ENCODE results near the gene BUB3.

Gene BUB3

DNA sequence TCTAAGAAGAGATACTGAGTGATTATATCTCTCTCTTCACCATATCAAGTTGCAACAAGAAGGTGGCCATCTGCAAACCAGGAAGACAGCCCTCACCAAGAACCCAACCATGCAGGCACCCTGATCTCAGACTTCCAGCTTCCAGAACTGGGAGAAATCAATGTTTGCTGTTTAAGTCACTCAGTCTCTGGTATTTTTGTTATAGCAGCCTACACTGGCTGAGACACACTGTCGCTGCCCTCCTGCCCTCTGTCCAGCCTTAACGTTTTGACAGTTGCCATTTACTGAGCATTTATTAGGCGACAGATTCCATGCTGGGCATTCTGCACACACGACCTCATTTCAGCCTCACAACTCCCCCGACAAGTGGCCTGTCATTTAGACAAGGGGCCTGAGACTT is 28.0 kb upstream of the BUB3 start:
- H3K27ac ChIP-seq (ENCODE audit: low read depth, low read length): no peak overlapping the region
- H3K79me2 ChIP-seq (ENCODE audit: control insufficient read depth, insufficient read depth, low read length, poor library complexity): no peaks in the 10 kb centered on the region
- H3K9ac ChIP-seq (ENCODE audit: low read length): no peak overlapping the region
- no peak overlapping the region for H2AK5ac ChIP-seq (ENCODE audit: low read length)
- H2BK120ac ChIP-seq (ENCODE audit: insufficient read depth, low read length, poor library complexity): no peak overlapping the region
- no peaks in the 10 kb centered on the region for H3K79me1 ChIP-seq (ENCODE audit: low read length)
- H2AFZ ChIP-seq (ENCODE audit: insufficient read depth, low read length, poor library complexity): no peak overlapping the region
- H2BK5ac ChIP-seq (ENCODE audit: low read depth, low read length, poor library complexity): no peak overlapping the region
- no peaks in the 10 kb centered on the region for H3K4me1 ChIP-seq (ENCODE audit: control insufficient read depth in 1 of 2, insufficient read depth in 2 of 2, low read length in 2 of 2)
- no peak overlapping the region for H4K91ac ChIP-seq (ENCODE audit: low read depth, low read length)
- H3K36me3 ChIP-seq (ENCODE audit: control insufficient read depth in 1 of 2, insufficient read depth in 2 of 2, low read length in 2 of 2): no peaks in the 10 kb centered on the region
- no peak overlapping the region for H3K4me2 ChIP-seq (ENCODE audit: low read length)
- no peak overlapping the region for H3K4ac ChIP-seq (ENCODE audit: low read depth, low read length)
- no peak overlapping the region for H3K14ac ChIP-seq (ENCODE audit: low read length)
- no peak overlapping the region for H3K23ac ChIP-seq (ENCODE audit: low read length)
- no peak for DNase-seq
- no peak overlapping the region for H4K8ac ChIP-seq (ENCODE audit: low read depth, low read length)
- no peak overlapping the region for H2BK12ac ChIP-seq (ENCODE audit: low read length)
- H4K12ac ChIP-seq (ENCODE audit: low read depth, low read length): no peak overlapping the region
- H3K9me3 ChIP-seq (ENCODE audit: insufficient read depth, low read depth, low read length): no peaks in the 10 kb centered on the region
- no peak overlapping the region for H3K18ac ChIP-seq (ENCODE audit: low read length)
- H3K27me3 ChIP-seq (ENCODE audit: insufficient read depth, low read length): peaks cover 8% of the 10 kb centered on the region
- WGBS (ENCODE audit: extremely low coverage, insufficient coverage, insufficient read length): no CpG with 5 or more reads among the region's 5 CpGs
- H3K4me3 ChIP-seq (ENCODE audit: low read depth, low read length): no peak overlapping the region

DNA sequence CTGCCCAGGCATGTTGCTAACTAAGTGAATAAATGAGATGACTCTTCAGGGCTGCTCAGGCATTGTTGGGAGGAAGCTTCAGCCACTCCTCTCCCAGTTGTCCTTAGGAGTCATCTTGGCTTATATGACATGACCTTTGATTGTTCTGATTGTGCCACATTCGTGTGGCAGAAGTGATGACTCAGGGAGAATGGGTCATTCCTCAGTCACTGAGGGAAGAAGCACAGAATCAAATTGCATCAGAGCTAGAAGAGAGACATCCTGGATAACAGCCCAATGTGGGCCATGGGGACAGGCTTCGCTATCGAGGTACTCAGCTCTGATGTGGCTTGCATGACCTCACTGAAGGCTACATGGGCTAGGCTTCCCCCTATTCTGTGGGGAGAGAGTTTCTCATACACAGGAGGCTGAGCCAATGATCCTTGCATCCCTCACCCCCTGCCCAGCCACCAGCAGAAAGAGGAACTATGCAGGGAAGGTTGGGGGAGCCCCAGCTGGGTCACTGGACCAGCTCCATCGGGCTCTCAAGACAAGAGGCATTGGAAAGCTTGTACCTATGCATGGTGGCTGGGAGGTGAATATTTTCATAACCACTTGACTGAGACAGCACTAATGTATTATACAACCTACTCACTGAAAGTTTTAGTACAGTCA is 24.5 kb upstream of the BUB3 start:
- Histone ChIP-seq H3K4me3 (ENCODE audit: low read depth, low read length) (no peak overlapping the region), H3K9ac (ENCODE audit: low read length) (no peak overlapping the region), H3K79me1 (ENCODE audit: low read length) (no peaks in the 10 kb centered on the region), H2BK12ac (ENCODE audit: low read length) (no peak overlapping the region), H3K79me2 (ENCODE audit: control insufficient read depth, insufficient read depth, low read length, poor library complexity) (no peaks in the 10 kb centered on the region), H3K27me3 (ENCODE audit: insufficient read depth, low read length) (peaks cover 32% of the 10 kb centered on the region), H3K27ac (ENCODE audit: low read depth, low read length) (no peak overlapping the region), H3K18ac (ENCODE audit: low read length) (no peak overlapping the region), H3K36me3 (ENCODE audit: control insufficient read depth in 1 of 2, insufficient read depth in 2 of 2, low read length in 2 of 2) (no peaks in the 10 kb centered on the region), H3K4me1 (ENCODE audit: control insufficient read depth in 1 of 2, insufficient read depth in 2 of 2, low read length in 2 of 2) (peaks cover 0 to 5% of the 10 kb centered on the region in 2 experiments), H4K12ac (ENCODE audit: low read depth, low read length) (no peak overlapping the region), H2BK120ac (ENCODE audit: insufficient read depth, low read length, poor library complexity) (no peak overlapping the region), H2AK5ac (ENCODE audit: low read length) (no peak overlapping the region), H3K14ac (ENCODE audit: low read length) (no peak overlapping the region), H3K4ac (ENCODE audit: low read depth, low read length) (no peak overlapping the region), H4K8ac (ENCODE audit: low read depth, low read length) (no peak overlapping the region), H3K23ac (ENCODE audit: low read length) (no peak overlapping the region), H3K9me3 (ENCODE audit: insufficient read depth, low read depth, low read length) (peaks cover 2% of the 10 kb centered on the region), H2BK5ac (ENCODE audit: low read depth, low read length, poor library complexity) (no peak overlapping the region), H4K91ac (ENCODE audit: low read depth, low read length) (no peak overlapping the region), H3K4me2 (ENCODE audit: low read length) (no peak overlapping the region), H2AFZ (ENCODE audit: insufficient read depth, low read length, poor library complexity) (no peak overlapping the region)
- no CpG with 5 or more reads among the region's 4 CpGs for WGBS (ENCODE audit: extremely low coverage, insufficient coverage, insufficient read length)
- no peak for DNase-seq

DNA sequence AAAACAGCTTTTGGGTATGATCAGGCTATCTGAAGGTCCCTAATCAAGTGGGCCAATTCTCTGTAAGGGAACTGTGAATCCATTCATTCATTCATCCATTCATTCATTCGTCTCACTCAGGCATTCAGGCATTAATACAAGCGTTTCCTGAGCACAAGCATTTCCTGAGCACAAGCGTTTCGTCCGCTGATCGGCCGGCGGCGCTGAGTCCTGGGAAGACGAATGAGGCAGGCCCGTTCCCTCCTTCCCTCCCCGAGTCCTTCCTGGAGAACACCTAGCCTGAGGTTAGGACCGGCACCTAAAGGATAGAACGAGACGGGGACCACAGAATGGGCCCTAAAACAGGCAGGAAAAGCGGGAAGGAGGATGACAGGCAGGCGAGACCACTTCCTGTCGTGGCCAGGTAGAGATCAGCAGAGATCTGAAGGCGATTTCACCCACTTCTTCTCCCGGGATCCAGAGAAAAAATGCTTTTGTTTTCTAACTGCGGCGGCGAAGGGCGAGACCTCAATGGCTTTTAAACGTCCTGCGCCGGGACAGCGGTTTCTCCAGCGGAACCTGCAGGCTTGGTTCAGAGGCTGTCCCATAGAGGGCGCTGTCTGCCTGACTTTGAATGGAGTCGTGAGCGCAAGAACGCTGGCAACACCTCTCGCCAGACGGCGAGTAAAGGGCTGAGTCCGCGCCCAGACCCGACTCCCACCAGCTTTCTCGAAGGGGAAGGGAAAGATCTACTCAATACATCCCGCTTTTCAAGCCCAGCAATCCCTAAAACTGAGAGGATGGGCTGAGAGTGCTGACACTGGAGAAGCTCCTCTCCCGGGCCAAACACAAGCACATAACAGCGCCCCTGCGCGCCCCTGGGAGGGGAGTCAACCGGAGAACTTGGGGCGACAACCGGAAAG is 21.4 kb upstream of the BUB3 start:
- Histone ChIP-seq H4K91ac (ENCODE audit: low read depth, low read length) (no peak overlapping the region), H3K23ac (ENCODE audit: low read length) (no peak overlapping the region), H3K9me3 (ENCODE audit: insufficient read depth, low read depth, low read length) (peaks cover 5% of the 10 kb centered on the region), H3K79me1 (ENCODE audit: low read length) (no peaks in the 10 kb centered on the region), H4K12ac (ENCODE audit: low read depth, low read length) (no peak overlapping the region), H4K8ac (ENCODE audit: low read depth, low read length) (no peak overlapping the region), H3K27me3 (ENCODE audit: insufficient read depth, low read length) (peaks cover 59% of the 10 kb centered on the region), H2BK12ac (ENCODE audit: low read length) (no peak overlapping the region), H3K4me3 (ENCODE audit: low read depth, low read length) (peak overlapping the region; percentile 2), H3K18ac (ENCODE audit: low read length) (no peak overlapping the region), H3K4me1 (ENCODE audit: control insufficient read depth in 1 of 2, insufficient read depth in 2 of 2, low read length in 2 of 2) (peaks cover 15 to 25% of the 10 kb centered on the region in 2 experiments), H2AFZ (ENCODE audit: insufficient read depth, low read length, poor library complexity) (peak overlapping the region; percentile 12), H3K14ac (ENCODE audit: low read length) (no peak overlapping the region), H2BK5ac (ENCODE audit: low read depth, low read length, poor library complexity) (no peak overlapping the region), H3K36me3 (ENCODE audit: control insufficient read depth in 1 of 2, insufficient read depth in 2 of 2, low read length in 2 of 2) (no peaks in the 10 kb centered on the region), H2AK5ac (ENCODE audit: low read length) (no peak overlapping the region), H3K4ac (ENCODE audit: low read depth, low read length) (no peak overlapping the region), H3K27ac (ENCODE audit: low read depth, low read length) (no peak overlapping the region), H3K9ac (ENCODE audit: low read length) (no peak overlapping the region), H3K79me2 (ENCODE audit: control insufficient read depth, insufficient read depth, low read length, poor library complexity) (no peaks in the 10 kb centered on the region), H2BK120ac (ENCODE audit: insufficient read depth, low read length, poor library complexity) (no peak overlapping the region), H3K4me2 (ENCODE audit: low read length) (peak overlapping the region; percentile 54)
- DNase-seq: peak; percentile 75 to 94
- WGBS (ENCODE audit: extremely low coverage, insufficient coverage, insufficient read length): no CpG with 5 or more reads among the region's 48 CpGs

DNA sequence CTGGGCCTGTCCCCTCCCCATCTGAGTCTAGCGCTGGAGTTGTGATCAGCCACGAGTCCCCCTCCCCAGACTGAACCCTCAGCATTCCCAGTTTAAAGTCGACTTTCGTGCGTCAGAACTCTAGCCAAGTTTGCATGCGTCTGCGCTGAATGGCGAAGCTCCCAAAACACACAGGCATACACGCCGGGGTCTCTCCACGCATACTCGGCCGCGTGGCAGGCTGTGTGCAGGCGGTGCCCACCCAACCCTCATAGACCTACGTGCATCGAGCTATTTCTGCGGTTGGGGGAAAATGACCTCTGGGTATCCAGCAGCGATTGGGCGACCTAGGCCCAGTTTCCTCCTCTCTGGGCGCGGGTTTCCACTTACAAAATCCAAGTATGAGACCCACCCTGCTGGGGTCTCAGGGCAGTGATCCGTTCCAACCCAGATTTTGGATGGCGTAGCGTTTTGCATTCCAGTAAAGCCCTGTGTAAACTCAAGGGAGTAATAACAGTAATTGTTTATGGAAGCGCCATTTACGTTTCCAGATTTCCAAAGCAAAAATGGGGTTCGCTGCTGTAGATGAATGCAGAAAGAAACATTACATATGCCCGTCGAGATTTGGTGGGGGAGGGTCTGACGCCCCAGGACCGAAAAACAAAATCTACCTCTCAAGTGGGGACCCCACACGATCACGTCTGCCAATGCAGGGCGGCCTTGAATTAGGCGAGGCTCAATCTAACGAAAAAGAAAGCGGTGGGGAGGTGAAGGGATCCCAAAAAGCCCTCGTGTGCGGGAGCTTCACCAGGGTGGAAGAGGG is 20.5 kb upstream of the BUB3 start:
- Histone ChIP-seq H3K23ac (ENCODE audit: low read length) (no peak overlapping the region), H3K18ac (ENCODE audit: low read length) (no peak overlapping the region), H2AK5ac (ENCODE audit: low read length) (no peak overlapping the region), H2AFZ (ENCODE audit: insufficient read depth, low read length, poor library complexity) (no peak overlapping the region), H3K27me3 (ENCODE audit: insufficient read depth, low read length) (peaks cover 65% of the 10 kb centered on the region), H4K8ac (ENCODE audit: low read depth, low read length) (no peak overlapping the region), H3K4ac (ENCODE audit: low read depth, low read length) (no peak overlapping the region), H4K91ac (ENCODE audit: low read depth, low read length) (no peak overlapping the region), H2BK12ac (ENCODE audit: low read length) (no peak overlapping the region), H2BK5ac (ENCODE audit: low read depth, low read length, poor library complexity) (no peak overlapping the region), H3K9me3 (ENCODE audit: insufficient read depth, low read depth, low read length) (peaks cover 5% of the 10 kb centered on the region), H3K79me2 (ENCODE audit: control insufficient read depth, insufficient read depth, low read length, poor library complexity) (no peaks in the 10 kb centered on the region), H3K4me3 (ENCODE audit: low read depth, low read length) (no peak overlapping the region), H4K12ac (ENCODE audit: low read depth, low read length) (no peak overlapping the region), H2BK120ac (ENCODE audit: insufficient read depth, low read length, poor library complexity) (no peak overlapping the region), H3K4me2 (ENCODE audit: low read length) (peak overlapping the region; percentile 54), H3K79me1 (ENCODE audit: low read length) (no peaks in the 10 kb centered on the region), H3K4me1 (ENCODE audit: control insufficient read depth in 1 of 2, insufficient read depth in 2 of 2, low read length in 2 of 2) (peaks cover 15 to 25% of the 10 kb centered on the region in 2 experiments), H3K9ac (ENCODE audit: low read length) (no peak overlapping the region), H3K36me3 (ENCODE audit: control insufficient read depth in 1 of 2, insufficient read depth in 2 of 2, low read length in 2 of 2) (no peaks in the 10 kb centered on the region), H3K14ac (ENCODE audit: low read length) (no peak overlapping the region), H3K27ac (ENCODE audit: low read depth, low read length) (no peak overlapping the region)
- DNase-seq: no peak
- no CpG with 5 or more reads among the region's 40 CpGs for WGBS (ENCODE audit: extremely low coverage, insufficient coverage, insufficient read length)

All from trophoblast cell (in vitro differentiated cells and primary cell).